ENCODE measurements around the gene EFNA1. TPM values are rescaled to one million over a fixed set of nuclear protein-coding genes. Genes with fewer than 3 reads are reported as not detected.

Gene EFNA1, protein sequence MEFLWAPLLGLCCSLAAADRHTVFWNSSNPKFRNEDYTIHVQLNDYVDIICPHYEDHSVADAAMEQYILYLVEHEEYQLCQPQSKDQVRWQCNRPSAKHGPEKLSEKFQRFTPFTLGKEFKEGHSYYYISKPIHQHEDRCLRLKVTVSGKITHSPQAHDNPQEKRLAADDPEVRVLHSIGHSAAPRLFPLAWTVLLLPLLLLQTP
- 4.9 and 6.4 TPM in 2 replicates for total RNA-seq (2014; rRNA removed; shearing (Covaris generic))

DNA sequence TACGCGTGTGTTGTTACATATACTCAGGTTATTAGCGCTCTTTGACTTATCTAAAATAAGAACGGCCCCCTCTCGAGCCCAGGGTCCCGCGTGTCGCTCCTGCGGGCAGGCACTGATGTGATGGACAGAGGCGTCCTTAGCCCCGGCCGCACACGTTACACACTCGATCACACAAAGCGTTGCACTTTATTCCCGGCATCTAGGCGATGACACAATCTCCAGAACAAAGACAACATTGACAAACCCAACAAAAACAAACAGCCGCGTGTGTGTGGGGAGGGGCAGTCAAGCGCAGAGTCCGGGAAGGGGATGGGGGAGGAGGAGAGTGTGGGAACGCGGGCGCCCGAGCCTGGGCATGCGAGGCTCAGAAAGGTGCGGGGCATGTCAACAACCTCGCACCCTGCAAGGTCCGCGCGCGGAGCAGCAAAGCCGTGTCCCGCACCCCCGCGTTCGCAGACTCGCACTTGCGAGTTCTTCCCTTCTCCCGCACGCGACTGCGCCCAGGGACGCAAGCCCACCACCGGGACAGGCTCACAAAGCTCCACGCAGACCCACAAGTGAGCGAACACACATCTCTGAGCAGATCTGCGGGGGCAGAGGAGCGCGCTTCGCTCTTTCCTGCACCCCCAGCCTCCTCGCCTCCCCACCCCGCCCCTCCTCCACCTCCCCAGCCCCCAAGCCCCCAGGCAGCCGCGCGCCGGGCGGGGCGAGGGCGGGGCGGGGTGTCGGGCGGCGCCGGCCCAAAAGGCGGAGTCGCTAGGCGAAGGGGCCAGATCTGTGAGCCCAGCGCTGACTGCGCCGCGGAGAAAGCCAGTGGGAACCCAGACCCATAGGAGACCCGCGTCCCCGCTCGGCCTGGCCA lies at the start of gene EFNA1:
EFNA1 (plus strand) TSS at position 772 of the 862 bp plus-strand sequence. CDS start 102 bp downstream, outside the sequence.
- Histone ChIP-seq H3K27me3 (ENCODE audit: control insufficient read depth, insufficient read depth, low read length) (peaks cover 53% of the 10 kb centered on the region), H3K36me3 (replicated peaks; ENCODE audit: control insufficient read depth, insufficient read depth, low read length) (peaks cover 1% of the 10 kb centered on the region; the same call in 1 of the 2 replicates), H3K4me3 (ENCODE audit: insufficient read depth, low read depth, low read length) (peak within 1 kb of the TSS; percentile 74)
- peak; percentile 85 for DNase-seq

GRCh38 chr1:155078469-155079209 lies 49.0 kb upstream of the EFNA1 start, which contains the start of gene EFNA3:
Gene EFNA3 (plus strand): TSS chr1:155078837. CDS start chr1:155078942, 105 bp downstream.
- Histone ChIP-seq H3K36me3 (replicated peaks; ENCODE audit: control insufficient read depth, insufficient read depth, low read length) (no peaks in the 10 kb centered on the region), H3K4me3 (ENCODE audit: insufficient read depth, low read depth, low read length) (peak within 1 kb of the TSS; percentile 57), H3K27me3 (ENCODE audit: control insufficient read depth, insufficient read depth, low read length) (peaks cover 74% of the 10 kb centered on the region)
- peak; percentile 99 for DNase-seq

GRCh38 chr1:155079210-155079486 lies 48.5 kb upstream of the EFNA1 start:
- DNase-seq = no peak
- peaks cover 78% of the 10 kb centered on the region for H3K27me3 ChIP-seq (ENCODE audit: control insufficient read depth, insufficient read depth, low read length)
- no peaks in the 10 kb centered on the region for H3K36me3 ChIP-seq (replicated peaks; ENCODE audit: control insufficient read depth, insufficient read depth, low read length)
- peak overlapping the region; percentile 57 for H3K4me3 ChIP-seq (ENCODE audit: insufficient read depth, low read depth, low read length)

GRCh38 chr1:155079487-155080311 lies 48.0 kb upstream of the EFNA1 start:
- Histone ChIP-seq H3K27me3 (ENCODE audit: control insufficient read depth, insufficient read depth, low read length) (peaks cover 76% of the 10 kb centered on the region), H3K4me3 (ENCODE audit: insufficient read depth, low read depth, low read length) (peak overlapping the region; percentile 57), H3K36me3 (replicated peaks; ENCODE audit: control insufficient read depth, insufficient read depth, low read length) (no peaks in the 10 kb centered on the region)
- DNase-seq = peak; percentile 83

DNA sequence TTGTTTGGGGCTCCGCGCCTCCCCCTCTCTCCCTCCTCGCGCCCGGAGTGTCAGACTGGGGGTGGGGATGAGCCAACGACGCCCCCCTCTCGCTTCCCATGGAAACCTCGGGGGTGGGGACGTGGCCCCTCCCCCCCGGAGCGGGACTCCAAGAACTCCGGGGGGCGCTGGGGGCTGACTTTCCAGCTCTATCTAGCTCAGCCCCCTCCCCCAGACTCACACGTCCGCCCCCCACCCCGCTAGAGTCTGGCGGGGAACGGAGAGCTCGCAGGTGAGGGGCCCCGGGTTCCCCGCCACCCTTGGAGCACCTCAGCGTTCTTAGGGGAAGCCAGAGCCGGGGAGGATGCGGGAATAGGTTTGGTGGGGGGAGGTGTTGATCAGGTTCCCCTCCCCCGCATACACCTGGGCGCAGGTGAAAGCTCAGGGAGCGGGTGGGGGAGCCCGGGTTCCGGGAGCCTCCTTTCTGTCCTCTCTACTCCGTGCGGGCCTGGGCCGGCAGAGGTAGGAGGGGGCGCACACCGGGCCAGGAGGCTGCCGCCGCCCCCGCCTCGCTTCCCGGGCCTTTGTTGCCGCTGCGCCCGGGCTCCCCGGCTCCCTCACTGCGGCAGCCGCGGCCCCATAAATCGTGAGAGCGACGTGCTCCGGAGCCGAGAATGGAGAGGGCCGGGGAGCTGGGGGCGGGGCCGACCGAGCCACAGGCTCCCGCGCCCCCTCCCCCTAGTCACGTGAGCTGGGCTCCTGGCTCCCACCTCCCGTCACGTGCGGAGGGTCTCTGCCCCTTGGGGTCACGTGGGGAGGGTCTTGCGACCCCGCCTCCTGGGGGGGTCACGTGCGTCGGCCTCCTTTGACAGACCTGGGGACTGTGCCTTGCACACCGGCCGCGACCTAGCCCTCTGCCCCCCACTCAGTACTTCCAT lies 47.1 kb upstream of the EFNA1 start:
- DNase-seq = peak; percentile 98
- H3K27me3 ChIP-seq (ENCODE audit: control insufficient read depth, insufficient read depth, low read length) = peaks cover 72% of the 10 kb centered on the region
- peak overlapping the region; percentile 57 for H3K4me3 ChIP-seq (ENCODE audit: insufficient read depth, low read depth, low read length)
- H3K36me3 ChIP-seq (replicated peaks; ENCODE audit: control insufficient read depth, insufficient read depth, low read length) = no peaks in the 10 kb centered on the region

DNA sequence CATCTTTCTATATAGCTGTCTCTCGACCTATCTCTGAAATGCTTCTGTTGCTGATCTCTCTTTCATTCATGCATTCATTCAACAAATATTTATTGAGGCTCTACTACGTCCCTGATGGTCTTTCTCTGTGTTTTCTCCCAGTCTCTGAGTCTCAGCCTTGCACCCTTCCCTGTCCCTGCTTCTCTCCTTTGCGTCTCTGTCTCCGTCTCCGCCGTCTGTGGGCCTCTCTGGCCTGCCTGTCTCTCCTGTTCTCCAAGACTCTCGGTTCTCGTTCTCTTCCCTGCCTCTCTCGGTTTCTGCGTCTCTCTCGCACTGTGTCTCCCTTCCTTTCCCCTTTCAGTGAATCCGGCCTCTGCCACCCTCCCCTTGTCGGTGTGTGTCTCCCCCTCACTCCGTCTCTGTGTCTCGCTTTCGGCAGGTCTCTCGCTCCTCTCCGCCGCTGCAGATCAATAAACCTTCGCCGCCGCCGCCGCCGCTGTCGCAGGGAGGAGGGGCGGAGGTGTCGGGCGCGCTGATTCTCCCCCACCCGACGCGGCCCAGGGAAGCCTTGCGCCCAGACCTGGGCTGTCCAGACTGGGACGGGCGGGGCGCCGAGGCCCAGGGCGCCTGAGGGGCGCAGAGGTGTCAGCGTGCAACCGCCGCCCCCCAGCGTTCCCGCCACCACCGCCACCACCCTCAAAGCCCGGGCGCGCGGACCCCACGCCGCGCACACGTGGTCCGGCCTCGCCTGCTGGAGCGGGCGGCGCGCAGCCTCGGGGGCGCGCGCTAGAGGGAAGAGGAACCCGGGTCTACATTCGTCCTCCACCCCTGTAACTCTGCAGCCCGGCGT lies 46.0 kb upstream of the EFNA1 start:
- H3K27me3 ChIP-seq (ENCODE audit: control insufficient read depth, insufficient read depth, low read length) = peaks cover 73% of the 10 kb centered on the region
- H3K4me3 ChIP-seq (ENCODE audit: insufficient read depth, low read depth, low read length) = peak overlapping the region; percentile 19; the same call in 1 of the 2 replicates
- peak; percentile 79 for DNase-seq
- no peaks in the 10 kb centered on the region for H3K36me3 ChIP-seq (replicated peaks; ENCODE audit: control insufficient read depth, insufficient read depth, low read length)

DNA sequence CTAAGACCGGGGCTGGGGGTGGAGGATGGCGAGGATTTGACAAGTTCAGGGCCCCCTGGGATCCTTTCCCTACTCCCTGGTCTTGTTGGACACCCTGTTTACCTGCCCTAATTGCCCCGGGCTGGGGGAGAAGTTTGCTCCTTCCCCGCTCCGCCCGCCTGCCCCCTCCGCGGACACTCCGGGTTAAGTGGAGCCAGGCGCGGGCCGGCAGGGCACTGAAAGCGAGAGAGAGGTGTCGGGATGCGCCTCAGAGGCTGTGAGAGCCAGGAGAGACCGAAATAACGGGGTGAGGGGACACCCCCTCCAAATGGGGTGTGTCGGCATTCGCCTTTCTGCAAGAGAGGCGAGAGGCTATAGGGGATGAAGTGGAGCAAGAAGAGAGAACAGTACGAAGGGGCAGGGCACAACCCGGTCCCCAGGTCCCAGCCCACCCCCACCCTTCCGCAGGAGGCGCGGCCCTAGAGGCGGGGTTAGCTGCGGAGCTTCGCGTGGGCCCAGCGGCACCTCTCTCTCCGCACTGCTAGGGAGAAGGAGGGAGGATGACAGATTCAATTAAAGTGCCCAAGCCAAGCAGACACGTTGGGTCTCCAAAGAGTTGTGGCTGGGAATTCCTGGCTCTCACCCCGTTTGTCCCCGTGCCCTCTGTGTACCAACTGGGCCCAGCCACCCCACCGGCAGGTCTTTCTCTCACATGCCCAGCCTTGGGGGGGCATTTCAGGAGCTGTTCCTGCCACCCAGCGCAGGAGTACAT lies 45.2 kb upstream of the EFNA1 start:
- Histone ChIP-seq H3K36me3 (replicated peaks; ENCODE audit: control insufficient read depth, insufficient read depth, low read length) (no peaks in the 10 kb centered on the region), H3K27me3 (ENCODE audit: control insufficient read depth, insufficient read depth, low read length) (peaks cover 68% of the 10 kb centered on the region), H3K4me3 (ENCODE audit: insufficient read depth, low read depth, low read length) (no peak overlapping the region)
- peak; percentile 78 for DNase-seq

DNA sequence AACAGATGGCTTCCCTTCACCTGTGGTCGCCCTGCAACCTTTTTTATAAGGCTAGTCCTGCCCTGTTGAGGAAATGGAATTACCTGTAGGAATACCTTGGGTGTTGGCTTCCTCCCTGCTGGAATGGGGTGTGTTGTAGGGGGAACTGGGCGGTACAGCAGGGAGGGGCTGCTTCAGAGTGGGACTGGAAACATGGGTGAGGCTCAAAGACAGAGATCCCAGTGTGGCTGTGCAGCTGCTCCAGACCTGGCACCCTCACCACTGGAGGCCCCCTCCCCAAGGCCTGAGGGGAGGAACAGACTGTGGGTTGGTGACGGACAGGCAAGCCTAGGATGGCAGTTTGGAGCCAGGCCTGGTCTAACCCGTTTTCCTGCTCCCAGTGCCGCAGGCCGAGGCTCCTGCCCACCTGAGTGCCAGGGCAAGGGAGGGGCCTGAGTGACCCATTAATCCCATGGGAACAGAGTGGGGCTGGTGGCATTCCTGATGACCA lies 44.6 kb upstream of the EFNA1 start:
- peaks cover 61% of the 10 kb centered on the region for H3K27me3 ChIP-seq (ENCODE audit: control insufficient read depth, insufficient read depth, low read length)
- no peak overlapping the region for H3K4me3 ChIP-seq (ENCODE audit: insufficient read depth, low read depth, low read length)
- H3K36me3 ChIP-seq (replicated peaks; ENCODE audit: control insufficient read depth, insufficient read depth, low read length) = no peaks in the 10 kb centered on the region
- peak; percentile 32 for DNase-seq

GRCh38 chr1:155083865-155084721 lies 43.6 kb upstream of the EFNA1 start:
- peaks cover 53% of the 10 kb centered on the region for H3K27me3 ChIP-seq (ENCODE audit: control insufficient read depth, insufficient read depth, low read length)
- peak; percentile 41 for DNase-seq
- H3K36me3 ChIP-seq (replicated peaks; ENCODE audit: control insufficient read depth, insufficient read depth, low read length) = no peaks in the 10 kb centered on the region

GRCh38 chr1:155084722-155085503 lies 42.8 kb upstream of the EFNA1 start:
- H3K4me3 ChIP-seq (ENCODE audit: insufficient read depth, low read depth, low read length) = peak overlapping the region; percentile 82
- H3K36me3 ChIP-seq (replicated peaks; ENCODE audit: control insufficient read depth, insufficient read depth, low read length) = no peaks in the 10 kb centered on the region
- H3K27me3 ChIP-seq (ENCODE audit: control insufficient read depth, insufficient read depth, low read length) = peaks cover 45% of the 10 kb centered on the region
- peak; percentile 98 for DNase-seq

More at GRCh38 chr1:155083865-155084721, 43.6 kb upstream of the EFNA1 start:
- H3K4me3 ChIP-seq (ENCODE audit: insufficient read depth, low read depth, low read length) = peak overlapping the region; percentile 10; the same call in 1 of the 2 replicates
